Dermis blood vessel endothelial cell (primary cell): ENCODE data around the gene CPLANE2. TPM values are rescaled to one million over a fixed set of nuclear protein-coding genes. Genes with fewer than 3 reads are reported as not detected.
"Not testable (repeated sequence)": the region's sequence is repeated elsewhere in the genome, so short reads cannot be mapped to it uniquely, and the experiment has no call there.

Source experiments
- DNase-seq: peaks from one replicate; pipeline ENCODE4 v3.0.0; 2010
- total RNA-seq: library from RNA; depleted of rRNA; stranded (reverse); fragments of >200 nt; gene quantifications from 2 replicates; pipeline ENCODE4 v1.2.3, GENCODE V29; 2014

The CPLANE2 gene
- total RNA-seq, 1 donor from 2014 or later, result 9.5 TPM

GRCh38 chr1:16208270-16208987 is 28.6 kb downstream of the CPLANE2 start:
- DNase-seq, result no peak

- no peak for DNase-seq
Measured at GRCh38 chr1:16207318-16208269, 29.4 kb downstream of the CPLANE2 start.

GRCh38 chr1:16206547-16207317 is 30.3 kb downstream of the CPLANE2 start:
- peak; percentile 98 for DNase-seq

GRCh38 chr1:16205891-16206546 is 31.0 kb downstream of the CPLANE2 start:
- DNase-seq, result no peak

GRCh38 chr1:16205334-16205671 is 31.7 kb downstream of the CPLANE2 start:
- DNase-seq, result no peak

GRCh38 chr1:16204634-16205333 is 32.2 kb downstream of the CPLANE2 start:
- DNase-seq, result peak; percentile 58

DNA sequence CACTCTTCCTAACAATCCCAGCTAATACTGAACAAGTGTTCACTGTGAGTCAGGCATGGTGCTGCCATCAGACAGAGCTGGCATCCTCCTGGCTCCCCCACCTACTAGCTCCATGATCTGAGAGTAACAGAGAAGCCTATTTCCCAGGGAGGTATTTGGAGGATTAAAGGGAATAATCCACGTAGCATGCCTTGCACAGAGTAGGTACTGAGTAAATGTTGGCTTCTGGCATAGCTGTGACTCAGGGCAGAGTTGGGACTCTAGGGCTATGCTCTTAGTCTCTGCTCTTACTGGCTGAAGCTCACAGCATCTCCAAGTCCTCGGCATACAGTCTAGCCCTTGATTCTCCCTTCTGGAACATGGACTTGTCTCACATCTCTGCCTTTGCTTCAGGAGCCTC is 32.8 kb downstream of the CPLANE2 start:
- no peak for DNase-seq

DNA sequence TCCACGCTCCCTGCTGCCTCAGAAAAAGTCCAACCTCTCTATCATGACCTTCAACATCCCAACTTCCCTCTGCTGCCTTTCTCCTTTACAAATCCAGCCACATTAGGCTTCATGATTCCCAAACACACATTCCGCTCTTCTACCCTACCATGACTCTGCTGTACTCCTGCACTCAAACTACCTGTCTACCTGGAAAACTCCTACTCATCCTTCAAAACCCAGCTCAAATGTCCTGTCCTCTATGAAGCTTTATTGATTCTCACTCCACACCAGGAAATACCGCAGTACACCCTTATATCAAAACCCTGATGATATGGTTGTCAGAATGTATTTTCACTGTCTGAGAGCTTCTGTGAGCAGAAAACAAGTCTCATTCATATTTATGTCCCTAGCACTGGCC is 33.4 kb downstream of the CPLANE2 start:
- DNase-seq, result no peak

- no peak for DNase-seq
Measured at GRCh38 chr1:16202281-16203210, 34.4 kb downstream of the CPLANE2 start.

GRCh38 chr1:16199700-16200099 is 37.3 kb downstream of the CPLANE2 start:
- DNase-seq, result no peak

DNA sequence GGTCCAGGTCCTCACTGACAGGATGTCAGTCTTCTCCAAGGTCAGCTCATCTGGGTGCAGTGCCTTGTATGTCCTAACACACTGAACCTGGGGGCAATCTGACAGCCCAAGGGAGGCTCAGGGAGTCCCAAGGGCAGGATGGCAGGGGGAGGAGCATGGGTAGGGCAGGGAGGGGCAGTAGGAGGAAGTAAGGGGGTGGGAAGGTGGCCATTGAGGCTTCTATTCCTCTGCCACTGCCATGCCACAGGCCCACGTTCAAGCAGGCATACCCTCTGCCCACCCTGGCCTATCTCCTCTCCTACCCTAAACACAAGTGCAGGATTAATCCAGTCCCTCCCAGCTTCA is 37.9 kb downstream of the CPLANE2 start:
- no peak for DNase-seq

GRCh38 chr1:16198444-16199156 is 38.4 kb downstream of the CPLANE2 start:
- DNase-seq, result no peak

DNA sequence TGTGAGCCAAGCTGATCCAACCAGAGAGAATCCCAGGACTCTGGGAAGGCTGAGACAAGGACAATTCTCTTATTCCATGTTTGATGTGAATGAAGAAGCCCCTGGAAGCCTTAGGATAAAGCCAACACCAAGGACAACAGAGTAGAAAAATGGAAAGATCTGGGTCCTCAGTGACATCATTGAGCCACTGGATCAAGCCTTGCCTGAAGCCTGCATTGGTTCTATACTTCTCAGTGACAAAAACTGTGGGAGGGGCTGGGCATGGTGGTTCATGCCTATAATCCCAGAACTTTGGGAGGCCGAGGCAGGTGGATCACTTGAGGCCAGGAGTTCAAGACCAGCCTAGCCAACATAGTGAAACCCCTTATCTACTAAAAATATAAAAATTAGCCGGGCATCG is 40.1 kb downstream of the CPLANE2 start:
- DNase-seq, result no peak

- not testable (repeated sequence) for DNase-seq
Measured at GRCh38 chr1:16196139-16196538, 40.8 kb downstream of the CPLANE2 start.

DNA sequence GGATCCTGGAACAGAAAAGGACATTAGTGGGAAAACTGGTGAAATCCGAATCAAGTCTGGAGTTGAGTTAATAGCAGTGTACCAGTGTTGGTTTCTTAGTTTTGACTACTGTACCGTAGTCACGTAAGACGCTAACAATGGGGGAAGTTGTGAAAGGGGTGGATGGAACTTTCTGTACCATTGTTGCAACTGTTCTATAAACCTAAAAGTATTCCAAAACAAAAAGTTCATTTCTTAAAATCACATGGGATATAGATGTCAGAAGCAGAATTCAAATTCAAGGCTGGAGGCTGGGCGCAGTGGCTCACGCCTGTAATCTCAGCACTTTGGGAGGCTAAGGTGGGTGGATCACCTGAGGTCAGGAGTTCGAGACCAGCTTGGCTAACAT is 41.5 kb downstream of the CPLANE2 start:
- no peak for DNase-seq

DNA sequence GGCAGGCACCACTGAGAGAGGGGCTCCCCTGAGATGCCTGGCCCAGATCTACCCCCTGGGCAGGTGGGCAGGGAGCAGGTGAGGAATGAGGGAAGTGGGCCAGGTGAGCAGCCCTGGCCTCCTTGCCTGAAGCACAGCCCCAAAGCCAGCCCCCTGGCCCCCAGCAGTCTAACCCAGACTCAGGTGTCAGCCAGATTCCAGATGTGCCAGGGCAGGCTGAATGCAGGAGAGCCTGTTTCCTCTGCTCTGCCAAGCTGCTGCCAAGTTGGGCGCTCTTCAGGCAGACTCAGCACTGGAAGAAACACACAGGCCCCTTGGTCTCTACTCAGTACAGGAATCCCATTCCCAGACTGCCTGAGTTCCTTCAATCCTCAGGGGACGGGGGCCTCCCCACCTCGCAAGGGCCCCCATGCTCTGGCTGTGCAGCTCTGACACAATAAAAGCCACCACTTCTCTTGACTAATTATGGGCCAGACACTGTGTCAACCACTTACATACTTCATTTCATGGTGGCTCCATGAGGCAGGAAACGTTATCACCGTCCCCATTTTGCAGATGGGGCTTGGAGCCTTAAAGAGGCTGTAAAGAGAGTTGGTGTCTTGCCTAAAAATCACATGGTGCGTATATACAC is 45.0 kb downstream of the CPLANE2 start:
- DNase-seq, result no peak

GRCh38 chr1:16191309-16191708 is 45.7 kb downstream of the CPLANE2 start:
- no peak for DNase-seq

- no peak for DNase-seq
Measured at GRCh38 chr1:16189921-16190621, 46.9 kb downstream of the CPLANE2 start.

- DNase-seq, result no peak
Measured at GRCh38 chr1:16189003-16189402, 48.0 kb downstream of the CPLANE2 start.
